Spleen (tissue), 7 donors: Measurements from ENCODE around the gene DDIT4.
"Not testable (repeated sequence)": the region's sequence is repeated elsewhere in the genome, so short reads cannot be mapped to it uniquely, and the experiment has no call there.

Source experiments
- CTCF ChIP-seq, 11 experiments: fragments of 200-600 bp in 7 of 11; fragments of 450-650 bp in 4 of 11; sonication (generic) in 4 of 11; IDR thresholded peaks in 8 of 11; conservative IDR thresholded peaks in 3 of 11; 1 replicate in 7 of 11; 2 replicates in 4 of 11; pipeline versions ENCODE4 v1.4.0 to v1.8.0; 2016 to 2021; ENCODE audit warnings: antibody characterized with exemption in 11 of 11, inconsistent platforms in 4 of 11, mild to moderate bottlenecking in 1 of 11
- POLR2A ChIP-seq, 3 donors: fragments of 450-650 bp; IDR thresholded peaks; one replicate each; pipeline ENCODE4 v1.5.1; 2017; ENCODE audit warnings: antibody characterized with exemption in 3 of 3, mild to moderate bottlenecking in 1 of 3
- donor health status: DM: no; HTN: no; CAD: no; lungs with moderate emphysema.
- donor health status: DM: no; HTN: no; CAD: no.
- donor health status: DM: no; HTN: no; CAD: no.

GRCh38 chr10:72307711-72308110, 34.0 kb downstream of the DDIT4 start:
- not testable (repeated sequence) for TF ChIP-seq CTCF (IDR thresholded peaks at IDR 0.05 in 8 of 11, conservative IDR thresholded peaks at IDR 0.05 in 3 of 11); POLR2A (IDR thresholded peaks at IDR 0.05)
